GM11168 (cell line): Measurements from ENCODE around the gene USP44.

ENCODE experiments used
- in situ Hi-C: fragments of 300-500 bp; cut with MboI; formaldehyde crosslinking; loops from one replicate; pipeline ENCODE4 v1.12.0; 2022; ENCODE audit warnings: low sequenced_read_pairs; ENCODE audit not compliant: unreplicated experiment

Gene USP44

GRCh38 chr12:95470300-95470699, 81.0 kb downstream of the USP44 start:
- in situ Hi-C loops, result no loop called here
